ENCODE results near the gene MED15. TPM values are rescaled to one million over a fixed set of nuclear protein-coding genes. Genes with fewer than 3 reads are reported as not detected.
A peak's percentile ranks its signal among the peaks of the same experiment; 100 is the strongest.
"Not testable (repeated sequence)": the region's sequence is repeated elsewhere in the genome, so short reads cannot be mapped to it uniquely, and the experiment has no call there.

The MED15 gene
- total RNA-seq, 1 experiment from 2014 or later = 40.2 TPM

DNA sequence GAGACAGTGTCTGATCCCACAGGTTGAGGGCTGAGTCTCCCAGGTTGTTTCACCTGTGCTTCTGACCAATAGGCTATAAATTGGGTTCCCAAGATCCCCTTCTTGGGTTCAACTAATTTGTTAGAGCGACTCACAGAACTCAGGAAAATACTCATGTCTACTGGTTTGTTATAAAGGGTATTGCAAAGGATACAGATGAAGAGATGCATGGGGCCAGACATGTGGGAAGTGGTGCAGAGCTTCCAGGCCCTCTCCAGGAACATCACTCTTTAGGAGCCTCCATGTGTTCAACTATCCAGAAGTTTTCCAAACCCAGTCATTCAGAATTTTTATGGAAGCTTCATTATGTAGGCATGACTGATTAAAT lies 16.5 kb upstream of the MED15 start:
- no peaks in the 10 kb centered on the region; the same call in 1 of the 2 replicates for H3K9me3 ChIP-seq (replicated peaks)
- no peak for DNase-seq (ENCODE audit: low read depth in 1 of 2, low spot score in 2 of 2)
- H3K4me3 ChIP-seq = no peak overlapping the region
- no peak overlapping the region for H3K27ac ChIP-seq
- H3K36me3 ChIP-seq = peaks cover 11% of the 10 kb centered on the region
- no peaks in the 10 kb centered on the region for H3K27me3 ChIP-seq (replicated peaks)
- peaks cover 24% of the 10 kb centered on the region for H3K4me1 ChIP-seq (replicated peaks)

DNA sequence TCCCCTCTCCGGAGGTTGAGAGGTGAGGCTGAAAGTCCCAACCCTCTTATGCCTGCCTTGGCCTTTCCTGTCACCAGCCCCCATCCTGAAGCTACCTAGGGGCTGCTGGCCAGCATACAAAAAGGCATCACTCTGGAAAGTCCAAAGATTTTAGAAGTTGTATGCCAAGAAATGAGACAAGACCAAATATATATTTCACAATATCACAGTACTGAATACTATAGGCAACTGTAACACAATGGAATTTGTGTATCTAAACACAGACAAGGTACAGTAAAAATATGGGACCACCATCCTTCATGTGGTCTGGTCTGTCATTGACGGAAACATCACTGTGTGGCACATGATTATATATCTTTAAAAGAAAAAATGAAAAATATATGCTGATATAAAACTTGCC lies 16.1 kb upstream of the MED15 start:
- H3K36me3 ChIP-seq = peaks cover 11% of the 10 kb centered on the region
- no peaks in the 10 kb centered on the region; the same call in 1 of the 2 replicates for H3K9me3 ChIP-seq (replicated peaks)
- peaks cover 28% of the 10 kb centered on the region for H3K4me1 ChIP-seq (replicated peaks)
- no peak for DNase-seq (ENCODE audit: low read depth in 1 of 2, low spot score in 2 of 2)
- H3K27me3 ChIP-seq (replicated peaks) = no peaks in the 10 kb centered on the region
- H3K27ac ChIP-seq = no peak overlapping the region
- no peak overlapping the region for H3K4me3 ChIP-seq

DNA sequence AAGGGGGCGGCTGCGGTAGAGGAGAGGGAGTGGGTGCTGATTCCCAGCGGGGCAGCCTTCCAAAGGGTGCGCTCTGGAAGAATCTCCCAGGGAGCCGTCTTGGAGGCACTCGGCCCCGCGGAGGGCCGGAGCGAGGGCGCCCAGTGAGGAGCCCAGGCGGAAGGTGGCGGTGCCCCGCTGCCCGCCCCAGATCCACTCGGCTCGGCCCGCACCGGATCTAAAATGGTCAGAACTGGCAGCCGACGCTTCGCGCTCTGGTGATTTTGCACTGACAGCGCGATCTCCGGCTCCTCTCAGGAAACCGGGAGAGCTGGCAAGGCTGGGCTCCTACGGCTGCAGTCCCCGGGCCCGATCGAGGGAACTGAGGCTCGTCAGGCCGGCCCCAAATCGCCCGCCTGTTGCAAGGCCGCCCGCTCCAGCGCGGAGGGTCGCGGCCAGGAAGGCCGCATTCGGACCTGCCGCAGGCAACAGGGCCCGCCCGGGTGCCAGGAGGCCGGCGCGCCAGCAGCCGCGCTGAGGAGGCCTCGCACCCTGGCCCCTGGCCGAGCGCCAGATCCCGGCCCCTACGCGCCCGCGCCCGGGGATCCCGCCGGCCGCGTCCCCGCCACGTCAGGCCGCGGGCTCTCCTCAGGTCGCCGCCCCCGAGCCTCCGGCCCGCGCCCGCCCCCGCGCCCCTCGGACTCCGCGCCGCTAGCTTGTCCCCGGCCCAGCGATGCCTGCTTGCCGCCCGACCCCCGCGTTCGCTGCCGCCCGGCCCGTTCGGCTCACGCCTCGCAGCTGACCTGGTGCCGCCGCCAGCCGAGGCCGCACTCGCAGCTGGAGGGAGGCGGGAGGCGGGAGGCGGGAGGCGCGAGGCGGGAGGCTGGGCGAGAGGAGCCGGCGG lies 12.2 kb upstream of the MED15 start, which contains the start of gene KLHL22:
KLHL22 (minus strand) TSS at position 818 of the 883 bp plus-strand sequence. CDS start 6,584 bp downstream, outside the sequence.
- H3K36me3 ChIP-seq = peaks cover 5% of the 10 kb centered on the region
- peak; percentile 55 for DNase-seq (ENCODE audit: low read depth in 1 of 2, low spot score in 2 of 2)
- peak within 1 kb of the TSS; percentile 97 for H3K4me3 ChIP-seq
- H3K9me3 ChIP-seq (replicated peaks) = no peaks in the 10 kb centered on the region; the same call in 1 of the 2 replicates
- peaks cover 33% of the 10 kb centered on the region for H3K4me1 ChIP-seq (replicated peaks)
- H3K27ac ChIP-seq = peak within 1 kb of the TSS; percentile 56
- no peaks in the 10 kb centered on the region for H3K27me3 ChIP-seq (replicated peaks)

DNA sequence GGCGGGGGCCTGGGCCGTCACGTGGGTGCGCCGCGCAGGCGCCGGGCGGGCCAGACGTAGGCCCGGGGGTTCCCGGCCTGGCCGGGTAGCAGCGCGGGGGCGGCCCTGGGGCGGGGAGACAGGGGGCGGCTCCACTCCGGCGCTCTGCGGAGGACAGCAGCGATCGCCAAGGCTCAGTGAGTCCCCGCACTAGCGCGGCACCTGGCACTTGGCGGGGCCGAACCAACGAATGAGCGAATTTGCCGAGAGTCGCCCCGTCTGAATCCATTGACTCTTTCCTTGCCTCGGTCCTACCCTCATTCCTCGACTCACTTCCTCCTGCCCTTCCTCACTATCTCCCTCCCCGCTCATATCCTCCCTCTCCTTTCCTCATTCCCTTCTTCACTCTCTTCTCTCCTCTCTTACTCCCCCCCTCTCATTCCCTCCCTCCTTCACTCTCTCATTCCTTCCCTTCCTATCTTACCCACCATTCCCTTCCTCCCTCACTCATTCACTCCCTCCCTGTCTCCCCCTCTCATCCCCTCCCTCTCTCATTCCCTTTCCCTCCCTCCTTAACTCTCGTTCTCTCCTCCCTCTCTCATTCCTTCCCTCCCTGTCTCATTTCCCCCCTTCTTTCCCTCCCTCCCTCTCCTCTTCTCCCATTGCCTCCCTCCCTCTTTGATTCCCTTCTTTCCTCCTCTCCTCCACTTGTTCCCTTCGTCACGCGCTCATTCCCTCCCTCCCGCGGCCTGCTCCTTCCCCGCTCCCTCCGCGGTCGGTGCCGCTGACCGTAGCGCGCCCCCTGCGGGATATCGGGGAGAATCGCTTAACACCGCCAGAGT lies 11.3 kb upstream of the MED15 start:
- peak overlapping the region; percentile 56 for H3K27ac ChIP-seq
- H3K4me3 ChIP-seq = peak overlapping the region; percentile 97
- H3K36me3 ChIP-seq = peaks cover 5% of the 10 kb centered on the region
- peak; percentile 79 to 92 for DNase-seq (ENCODE audit: low read depth in 1 of 2, low spot score in 2 of 2)
- peaks cover 33% of the 10 kb centered on the region for H3K4me1 ChIP-seq (replicated peaks)
- no peaks in the 10 kb centered on the region; the same call in 1 of the 2 replicates for H3K9me3 ChIP-seq (replicated peaks)
- H3K27me3 ChIP-seq (replicated peaks) = no peaks in the 10 kb centered on the region

DNA sequence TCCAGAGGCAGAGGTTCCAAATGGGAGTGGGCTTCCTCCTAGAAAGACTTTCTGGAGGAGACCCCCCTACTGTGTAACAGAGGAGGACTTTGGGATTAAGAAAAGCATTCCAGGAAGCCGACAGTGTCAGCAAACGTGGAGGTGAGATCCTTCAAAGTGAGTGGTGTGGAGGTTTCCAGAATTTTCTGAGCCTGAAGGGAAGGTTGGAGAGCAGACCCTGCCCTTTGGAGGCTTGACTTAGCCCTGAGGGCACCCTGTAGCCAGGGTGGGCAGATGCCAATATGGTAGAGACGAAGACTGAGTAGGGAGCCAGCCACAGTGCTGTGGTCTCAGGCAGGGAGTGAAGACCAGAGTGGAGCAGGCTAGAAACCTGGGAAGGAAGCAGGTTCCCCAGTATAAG lies 10.0 kb upstream of the MED15 start:
- Histone ChIP-seq H3K4me3 (no peak overlapping the region), H3K4me1 (replicated peaks) (peaks cover 33% of the 10 kb centered on the region), H3K36me3 (peaks cover 5% of the 10 kb centered on the region), H3K27ac (no peak overlapping the region), H3K27me3 (replicated peaks) (no peaks in the 10 kb centered on the region), H3K9me3 (replicated peaks) (no peaks in the 10 kb centered on the region; the same call in 1 of the 2 replicates)
- no peak for DNase-seq (ENCODE audit: low read depth in 1 of 2, low spot score in 2 of 2)

DNA sequence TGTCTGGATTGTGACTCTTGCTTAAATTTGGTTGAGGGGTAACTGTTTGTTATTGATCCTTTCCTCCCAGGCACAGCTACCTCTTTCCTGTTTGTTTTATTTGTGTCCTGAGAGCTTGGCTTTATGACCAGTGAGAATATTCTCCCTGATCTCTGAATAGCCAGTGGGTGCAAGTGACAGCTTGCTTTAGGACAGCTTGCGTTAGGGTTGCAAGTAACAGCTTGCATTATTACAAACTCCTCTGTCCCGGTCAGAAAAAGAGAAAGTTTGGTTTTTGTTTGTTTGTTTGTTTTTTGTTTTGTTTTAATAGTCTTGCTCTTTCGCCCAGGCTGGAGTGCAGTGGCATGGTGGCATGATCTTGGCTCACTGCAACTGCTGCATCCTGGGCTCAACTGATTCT lies 8.5 kb upstream of the MED15 start:
- Histone ChIP-seq H3K27ac (no peak overlapping the region), H3K36me3 (peaks cover 5% of the 10 kb centered on the region), H3K9me3 (replicated peaks) (no peaks in the 10 kb centered on the region; the same call in 1 of the 2 replicates), H3K4me3 (no peak overlapping the region), H3K27me3 (replicated peaks) (no peaks in the 10 kb centered on the region), H3K4me1 (replicated peaks) (peaks cover 27% of the 10 kb centered on the region)
- no peak for DNase-seq (ENCODE audit: low read depth in 1 of 2, low spot score in 2 of 2)

DNA sequence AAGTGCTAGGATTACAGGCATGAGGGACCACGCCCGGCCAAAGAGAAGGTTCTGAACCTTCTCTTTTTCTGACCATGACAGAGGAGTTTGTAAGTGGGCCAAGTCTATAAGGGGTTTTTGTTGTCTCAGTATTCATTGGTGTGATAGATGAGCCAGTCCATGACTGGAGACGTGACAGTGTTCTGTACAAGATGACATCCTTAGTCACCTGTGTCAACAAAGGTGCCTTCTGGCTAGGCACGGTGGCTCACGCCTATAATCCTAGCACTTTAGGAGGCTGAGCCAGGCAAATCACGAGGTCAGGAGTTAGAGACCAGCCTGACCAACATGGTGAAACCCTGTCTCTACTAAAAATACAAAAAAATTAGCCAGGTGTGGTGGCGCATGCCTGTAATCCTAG lies 7.6 kb upstream of the MED15 start:
- Histone ChIP-seq H3K27ac (no peak overlapping the region), H3K4me1 (replicated peaks) (peaks cover 27% of the 10 kb centered on the region), H3K4me3 (no peak overlapping the region), H3K9me3 (replicated peaks) (no peaks in the 10 kb centered on the region; the same call in 1 of the 2 replicates), H3K27me3 (replicated peaks) (no peaks in the 10 kb centered on the region), H3K36me3 (peaks cover 5% of the 10 kb centered on the region)
- no peak for DNase-seq (ENCODE audit: low read depth in 1 of 2, low spot score in 2 of 2)

DNA sequence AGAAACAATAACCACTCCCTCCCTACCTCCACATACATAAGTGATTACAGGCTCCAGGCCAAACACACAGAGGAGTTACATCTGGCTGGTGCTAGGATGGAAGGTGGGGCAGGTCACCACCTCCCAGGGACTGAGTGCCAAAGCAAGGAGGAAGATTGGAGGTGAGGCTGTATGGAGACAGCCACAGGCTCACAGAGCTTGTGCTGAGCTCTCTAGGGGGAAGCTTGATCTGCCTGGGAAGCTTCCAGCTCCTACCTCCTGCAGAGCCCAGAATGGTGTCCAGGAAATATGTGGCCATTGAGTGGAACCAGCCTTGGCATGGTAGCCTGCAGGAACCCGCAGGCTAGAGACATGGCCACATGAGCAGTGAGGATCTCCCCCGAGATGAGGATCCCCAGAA lies 3.6 kb upstream of the MED15 start:
- H3K9me3 ChIP-seq (replicated peaks) = no peaks in the 10 kb centered on the region
- H3K36me3 ChIP-seq = peaks cover 12% of the 10 kb centered on the region
- H3K27ac ChIP-seq = no peak overlapping the region
- DNase-seq (ENCODE audit: low read depth in 1 of 2, low spot score in 2 of 2) = no peak
- H3K27me3 ChIP-seq (replicated peaks) = no peaks in the 10 kb centered on the region
- no peak overlapping the region for H3K4me3 ChIP-seq
- H3K4me1 ChIP-seq (replicated peaks) = peaks cover 19% of the 10 kb centered on the region

DNA sequence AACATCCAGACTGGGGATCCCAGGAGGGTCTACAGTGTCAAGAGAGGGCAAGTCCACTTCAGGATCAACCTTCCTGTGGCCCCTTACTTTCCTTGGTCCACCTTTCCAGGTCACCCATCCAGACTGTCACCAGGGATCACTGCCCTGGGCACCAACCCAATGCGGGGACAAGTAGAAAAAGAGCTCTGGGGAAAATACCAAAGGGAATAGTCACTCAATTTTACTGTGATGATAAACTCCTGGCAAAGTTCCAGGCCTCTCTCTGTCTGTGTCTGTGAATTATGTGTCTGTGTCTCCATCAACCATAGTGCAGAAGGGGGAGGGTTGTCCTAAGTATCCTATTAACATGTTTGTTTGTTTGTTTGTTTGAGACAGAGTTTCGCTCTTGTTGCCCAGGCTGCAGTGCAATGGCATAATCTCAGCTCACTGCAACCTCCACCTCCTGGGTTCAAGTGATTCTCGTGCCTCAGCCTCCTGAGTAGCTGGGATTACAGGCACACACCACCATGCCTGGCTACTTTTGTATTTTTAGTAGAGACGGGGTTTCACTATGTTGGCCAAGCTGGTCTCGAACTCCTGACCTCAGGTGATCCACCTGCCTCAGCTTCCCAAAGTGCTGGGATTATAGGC lies 3.0 kb upstream of the MED15 start:
- peak overlapping the region; percentile 30; the same call in 1 of the 2 replicates for H3K27ac ChIP-seq
- peak; percentile 78 to 81 for DNase-seq (ENCODE audit: low read depth in 1 of 2, low spot score in 2 of 2)
- peaks cover 23% of the 10 kb centered on the region for H3K4me1 ChIP-seq (replicated peaks)

DNA sequence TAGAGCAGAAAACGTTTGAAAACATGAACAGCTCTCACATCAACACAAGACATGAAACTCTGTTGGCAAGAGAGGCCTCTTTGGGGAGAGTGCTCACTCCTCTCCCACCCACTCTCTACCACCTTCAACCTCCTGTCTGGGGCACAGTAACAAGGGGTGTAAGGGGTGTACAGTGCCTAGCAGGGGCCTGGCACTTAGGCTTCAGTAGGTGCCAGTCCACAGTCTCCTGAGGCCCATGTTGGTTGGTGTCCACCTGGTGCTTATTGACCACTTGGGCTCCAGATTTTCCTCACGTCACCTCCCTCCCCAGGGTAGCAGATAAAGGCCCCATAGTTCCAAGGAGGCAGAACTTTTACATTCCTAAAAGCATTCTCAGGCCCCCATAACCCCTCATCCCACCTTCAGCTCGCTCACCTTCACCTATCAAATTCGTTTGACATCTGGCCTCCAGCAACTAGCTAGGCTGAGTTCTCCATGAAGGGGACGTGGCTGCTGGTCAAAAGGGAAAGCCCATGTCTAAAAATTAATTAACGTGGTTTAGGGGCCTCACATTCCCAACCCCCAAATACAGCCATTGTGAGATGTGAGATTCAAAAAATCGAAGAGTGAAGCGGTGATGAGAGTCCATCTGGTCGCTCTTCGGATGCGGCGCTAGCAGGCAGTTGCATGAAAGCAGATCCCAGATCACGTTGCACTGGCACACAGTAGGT lies 712 bp upstream of the MED15 start:
- H3K4me3 ChIP-seq = peak overlapping the region; percentile 88
- no peak for DNase-seq (ENCODE audit: low read depth in 1 of 2, low spot score in 2 of 2)
- no peaks in the 10 kb centered on the region for H3K27me3 ChIP-seq (replicated peaks)
- H3K36me3 ChIP-seq = peaks cover 31% of the 10 kb centered on the region
- H3K4me1 ChIP-seq (replicated peaks) = peaks cover 44% of the 10 kb centered on the region
- no peak overlapping the region for H3K27ac ChIP-seq
- no peaks in the 10 kb centered on the region for H3K9me3 ChIP-seq (replicated peaks)

More for the DNA sequence above, 3.0 kb upstream of the MED15 start:
- H3K9me3 ChIP-seq (replicated peaks); H3K4me3 ChIP-seq; H3K27me3 ChIP-seq (replicated peaks): not testable (repeated sequence)
- peaks cover 15% of the 10 kb centered on the region for H3K36me3 ChIP-seq

DNA sequence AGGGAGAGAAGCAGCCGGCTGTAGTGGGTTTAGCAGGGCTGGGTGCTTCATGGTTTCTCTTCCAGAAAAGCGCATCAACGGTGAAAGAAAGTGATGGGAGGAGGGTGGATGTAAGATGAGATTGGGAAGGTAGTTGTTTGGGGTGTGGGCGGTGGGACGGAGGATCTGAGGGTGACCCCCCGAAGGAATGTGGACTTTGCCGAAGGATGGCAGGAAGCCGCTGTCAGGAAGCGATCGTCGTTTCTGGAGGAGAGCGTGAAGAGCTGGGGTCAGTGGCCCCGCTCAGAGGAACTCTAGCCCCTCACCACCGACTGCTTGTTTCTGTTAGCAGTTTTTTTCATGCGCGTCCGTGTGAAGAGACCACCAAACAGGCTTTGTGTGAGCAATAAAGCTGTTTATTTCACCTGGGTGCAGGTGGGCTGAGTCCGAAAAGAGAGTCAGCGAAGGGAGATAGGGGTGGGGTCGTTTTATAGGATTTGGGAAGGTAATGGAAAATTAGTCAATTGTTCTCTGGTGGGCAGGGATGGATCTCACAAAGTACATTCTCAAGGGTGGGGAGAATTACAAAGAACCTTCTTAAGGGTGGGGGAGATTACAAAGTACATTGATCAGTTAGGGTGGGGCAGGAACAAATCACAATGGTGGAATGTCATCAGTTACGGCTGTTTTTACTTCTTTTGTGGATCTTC lies 801 bp downstream of the MED15 start:
- H3K4me3 ChIP-seq = peak overlapping the region; percentile 88
- H3K27ac ChIP-seq = peak overlapping the region; percentile 98
- H3K27me3 ChIP-seq (replicated peaks); H3K9me3 ChIP-seq (replicated peaks); DNase-seq (ENCODE audit: low read depth in 1 of 2, low spot score in 2 of 2): not testable (repeated sequence)
- peaks cover 31% of the 10 kb centered on the region for H3K36me3 ChIP-seq
- H3K4me1 ChIP-seq (replicated peaks) = peaks cover 44% of the 10 kb centered on the region

DNA sequence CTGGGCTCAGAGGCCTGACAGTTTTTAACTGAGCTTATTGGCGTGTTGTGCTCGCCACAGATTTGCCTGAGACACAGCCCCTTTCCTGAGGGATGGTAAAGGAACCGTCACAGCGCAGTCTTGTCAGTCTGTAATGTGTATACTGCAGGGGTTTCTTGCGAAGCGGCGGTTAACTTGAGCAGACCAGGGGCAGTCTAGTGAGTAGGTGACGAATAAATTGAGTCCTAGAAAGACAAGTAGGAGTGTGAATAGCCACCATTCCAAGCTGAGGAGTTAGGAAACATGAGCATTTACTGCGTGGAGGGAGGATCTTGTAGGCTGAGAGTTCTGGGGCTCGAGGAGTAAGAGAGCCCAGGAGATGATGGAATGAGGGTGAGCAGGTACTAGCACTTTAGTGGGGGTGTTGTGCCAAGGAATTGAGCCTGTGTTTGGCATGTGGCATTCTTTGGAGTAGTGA lies 1.4 kb downstream of the MED15 start:
- DNase-seq (ENCODE audit: low read depth in 1 of 2, low spot score in 2 of 2) = peak in 1 of 2 experiments; percentile 40
- peak overlapping the region; percentile 88 for H3K4me3 ChIP-seq
- no peaks in the 10 kb centered on the region for H3K9me3 ChIP-seq (replicated peaks)
- peak overlapping the region; percentile 98 for H3K27ac ChIP-seq
- H3K36me3 ChIP-seq = peaks cover 37% of the 10 kb centered on the region
- no peaks in the 10 kb centered on the region for H3K27me3 ChIP-seq (replicated peaks)
- peaks cover 43% of the 10 kb centered on the region for H3K4me1 ChIP-seq (replicated peaks)

Measured in SJSA1 (cell line).